Smooth muscle cell (in vitro differentiated cells): ENCODE data around the gene MFSD6L. TPM values are rescaled to one million over a fixed set of nuclear protein-coding genes. Genes with fewer than 3 reads are reported as not detected.

Experiments
- DNase-seq: peaks from one replicate; lab custom pipeline; 2025; ENCODE audit not compliant: unreplicated experiment; lab: John Stamatoyannopoulos, UW
- H2AFZ ChIP-seq: fragments of 200-600 bp; sonication (generic); 2 replicates; pipeline ENCODE4 v1.6.0; 2016; ENCODE audit warnings: antibody characterized with exemption, low read depth, mild to moderate bottlenecking
- H3F3A ChIP-seq: fragments of 200-600 bp; sonication (generic); 2 replicates; pipeline ENCODE4 v1.6.0; 2017; ENCODE audit warnings: antibody characterized with exemption, low read depth
- H3K27ac ChIP-seq: fragments of 200-600 bp; sonication (generic); 2 replicates; pipeline ENCODE4 v1.5.1; 2016; ENCODE audit warnings: low read depth, mild to moderate bottlenecking
- H3K27me3 ChIP-seq: fragments of 200-600 bp; sonication (generic); 2 replicates; pipeline ENCODE4 v1.6.1; 2016; ENCODE audit warnings: low read depth, mild to moderate bottlenecking
- H3K36me3 ChIP-seq: fragments of 200-600 bp; sonication (generic); 2 replicates; pipeline ENCODE4 v1.5.1; 2016; ENCODE audit warnings: low read depth
- H3K4me1 ChIP-seq: fragments of 200-600 bp; sonication (generic); 2 replicates; pipeline ENCODE4 v1.5.1; 2016; ENCODE audit warnings: low read depth
- H3K4me2 ChIP-seq: fragments of 200-600 bp; sonication (generic); 2 replicates; pipeline ENCODE4 v1.6.0; 2016; ENCODE audit warnings: mild to moderate bottlenecking
- H3K4me3 ChIP-seq: fragments of 200-600 bp; sonication (generic); 2 replicates; pipeline ENCODE4 v1.5.1; 2016; ENCODE audit warnings: mild to moderate bottlenecking
- H3K79me2 ChIP-seq: fragments of 200-600 bp; sonication (generic); 2 replicates; pipeline ENCODE4 v1.6.0; 2016; ENCODE audit warnings: low read depth, mild to moderate bottlenecking
- H3K9ac ChIP-seq: fragments of 200-600 bp; sonication (generic); 2 replicates; pipeline ENCODE4 v1.6.0; 2016; ENCODE audit warnings: low read depth
- H3K9me3 ChIP-seq: fragments of 200-600 bp; sonication (generic); replicated peaks from 2 replicates; pipeline ENCODE4 v1.5.1; 2016; ENCODE audit warnings: low read depth
- H4K20me1 ChIP-seq: fragments of 200-600 bp; sonication (generic); 2 replicates; pipeline ENCODE4 v1.6.0; 2016; ENCODE audit warnings: low read depth
- CTCF ChIP-seq: fragments of 200-600 bp; sonication (generic); IDR thresholded peaks from 2 replicates; pipeline ENCODE4 v1.5.1; 2017; ENCODE audit warnings: borderline replicate concordance, mild to moderate bottlenecking, antibody characterized with exemption; ENCODE audit not compliant: insufficient read depth, poor library complexity, severe bottlenecking
- WGBS: methylation state at CpG from one replicate; pipeline ENCODE4 v1.1.7; 2016; ENCODE audit warnings: low lambda C conversion rate; 5-methylcytosine and 5-hydroxymethylcytosine counted together
- polyA plus RNA-seq: library from polyadenylated mRNA; unstranded; fragments of >200 nt; fragmentation: Nextera tagmentation; extraction: Ambion mirVana; gene quantifications from 2 replicates; pipeline ENCODE4 v1.2.1, GENCODE V29; 2016
- total RNA-seq: library from RNA; depleted of rRNA; stranded (reverse); fragments of >200 nt; gene quantifications from 2 replicates; pipeline ENCODE4 v1.2.3, GENCODE V29; 2014

MFSD6L gene
- total and polyA plus RNA-seq, 2 experiments from 2014 or later = 0.13 TPM; not detected in 1

- Histone ChIP-seq H3K4me1 (no peaks in the 10 kb centered on the region), H4K20me1 (no peaks in the 10 kb centered on the region), H2AFZ (no peak overlapping the region), H3K9me3 (no peaks in the 10 kb centered on the region), H3F3A (no peaks in the 10 kb centered on the region), H3K9ac (no peak overlapping the region), H3K4me3 (no peak overlapping the region), H3K4me2 (no peak overlapping the region), H3K27ac (no peak overlapping the region), H3K79me2 (no peaks in the 10 kb centered on the region), H3K36me3 (no peaks in the 10 kb centered on the region), H3K27me3 (no peaks in the 10 kb centered on the region)
- no peak for TF ChIP-seq CTCF
- no peak for DNase-seq
- WGBS = 90% methylated on average over 1 of the region's 1 CpG
Observed at GRCh38 chr17:8776881-8777280, 22.3 kb downstream of the MFSD6L start.

GRCh38 chr17:8776248-8776647 lies 22.9 kb downstream of the MFSD6L start:
- H4K20me1 ChIP-seq = no peaks in the 10 kb centered on the region
- H3K4me3 ChIP-seq = no peak overlapping the region
- no peaks in the 10 kb centered on the region for H3K27me3 ChIP-seq
- no peaks in the 10 kb centered on the region for H3K79me2 ChIP-seq
- no peaks in the 10 kb centered on the region for H3K9me3 ChIP-seq
- no peak overlapping the region for H2AFZ ChIP-seq
- no peak overlapping the region for H3K27ac ChIP-seq
- no peak for DNase-seq
- no peaks in the 10 kb centered on the region for H3F3A ChIP-seq
- TF ChIP-seq CTCF = no peak
- H3K4me2 ChIP-seq = no peak overlapping the region
- no peak overlapping the region for H3K9ac ChIP-seq
- no peaks in the 10 kb centered on the region for H3K4me1 ChIP-seq
- no peaks in the 10 kb centered on the region for H3K36me3 ChIP-seq

- Histone ChIP-seq H2AFZ (no peak overlapping the region), H3K79me2 (no peaks in the 10 kb centered on the region), H3K27ac (no peak overlapping the region), H3K4me1 (no peaks in the 10 kb centered on the region), H3K4me2 (no peak overlapping the region), H3K9me3 (no peaks in the 10 kb centered on the region), H3K27me3 (no peaks in the 10 kb centered on the region), H3K4me3 (no peak overlapping the region), H3F3A (no peaks in the 10 kb centered on the region), H4K20me1 (no peaks in the 10 kb centered on the region), H3K9ac (no peak overlapping the region), H3K36me3 (no peaks in the 10 kb centered on the region)
- no peak for TF ChIP-seq CTCF
- no peak for DNase-seq
- 100% methylated on average over 2 of the region's 2 CpGs for WGBS
Observed at GRCh38 chr17:8766731-8767130, 32.4 kb downstream of the MFSD6L start.

- Histone ChIP-seq H3K27ac (no peak overlapping the region), H3K9me3 (no peaks in the 10 kb centered on the region), H3K4me2 (no peak overlapping the region), H3K79me2 (no peaks in the 10 kb centered on the region), H3K9ac (no peak overlapping the region), H2AFZ (no peak overlapping the region), H3F3A (no peaks in the 10 kb centered on the region), H3K4me3 (no peak overlapping the region), H4K20me1 (no peaks in the 10 kb centered on the region), H3K4me1 (no peaks in the 10 kb centered on the region), H3K36me3 (no peaks in the 10 kb centered on the region), H3K27me3 (no peaks in the 10 kb centered on the region)
- 92% methylated on average over 8 of the region's 8 CpGs for WGBS
- TF ChIP-seq CTCF = no peak
- DNase-seq = no peak
Observed at GRCh38 chr17:8762012-8762411, 37.2 kb downstream of the MFSD6L start.
